22Rv1 (cell line): ENCODE data around the gene PODXL2.

Experiments
- ZFX ChIP-seq: fragments of 450-650 bp; IDR thresholded peaks from 2 replicates; pipeline ENCODE4 v1.6.1; 2017; ENCODE audit warnings: antibody characterized with exemption, borderline replicate concordance
- TF ChIP-seq, protein P1 (sequence below): fragments of 450-650 bp; IDR thresholded peaks from 2 replicates; pipeline ENCODE4 v1.5.1; 2017; ENCODE audit warnings: mild to moderate bottlenecking

- TF ChIP-seq, protein P1, sequence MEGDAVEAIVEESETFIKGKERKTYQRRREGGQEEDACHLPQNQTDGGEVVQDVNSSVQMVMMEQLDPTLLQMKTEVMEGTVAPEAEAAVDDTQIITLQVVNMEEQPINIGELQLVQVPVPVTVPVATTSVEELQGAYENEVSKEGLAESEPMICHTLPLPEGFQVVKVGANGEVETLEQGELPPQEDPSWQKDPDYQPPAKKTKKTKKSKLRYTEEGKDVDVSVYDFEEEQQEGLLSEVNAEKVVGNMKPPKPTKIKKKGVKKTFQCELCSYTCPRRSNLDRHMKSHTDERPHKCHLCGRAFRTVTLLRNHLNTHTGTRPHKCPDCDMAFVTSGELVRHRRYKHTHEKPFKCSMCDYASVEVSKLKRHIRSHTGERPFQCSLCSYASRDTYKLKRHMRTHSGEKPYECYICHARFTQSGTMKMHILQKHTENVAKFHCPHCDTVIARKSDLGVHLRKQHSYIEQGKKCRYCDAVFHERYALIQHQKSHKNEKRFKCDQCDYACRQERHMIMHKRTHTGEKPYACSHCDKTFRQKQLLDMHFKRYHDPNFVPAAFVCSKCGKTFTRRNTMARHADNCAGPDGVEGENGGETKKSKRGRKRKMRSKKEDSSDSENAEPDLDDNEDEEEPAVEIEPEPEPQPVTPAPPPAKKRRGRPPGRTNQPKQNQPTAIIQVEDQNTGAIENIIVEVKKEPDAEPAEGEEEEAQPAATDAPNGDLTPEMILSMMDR, result no peak
- TF ChIP-seq ZFX, result no peak
Observed at GRCh38 chr3:127630811-127631714, 2.1 kb downstream of the PODXL2 start.
